Stimulated activated CD4-positive, alpha-beta T cell treated with anti-CD3 and anti-CD28 coated beads, Interleukin-4, amount 100 ng/mL, for 24 hours (primary cell): ENCODE measurements around the gene MATK.

Experiments
- DNase-seq: peaks from one replicate; pipeline ENCODE4 v3.0.0-alpha.2; 2020

Gene MATK

DNA sequence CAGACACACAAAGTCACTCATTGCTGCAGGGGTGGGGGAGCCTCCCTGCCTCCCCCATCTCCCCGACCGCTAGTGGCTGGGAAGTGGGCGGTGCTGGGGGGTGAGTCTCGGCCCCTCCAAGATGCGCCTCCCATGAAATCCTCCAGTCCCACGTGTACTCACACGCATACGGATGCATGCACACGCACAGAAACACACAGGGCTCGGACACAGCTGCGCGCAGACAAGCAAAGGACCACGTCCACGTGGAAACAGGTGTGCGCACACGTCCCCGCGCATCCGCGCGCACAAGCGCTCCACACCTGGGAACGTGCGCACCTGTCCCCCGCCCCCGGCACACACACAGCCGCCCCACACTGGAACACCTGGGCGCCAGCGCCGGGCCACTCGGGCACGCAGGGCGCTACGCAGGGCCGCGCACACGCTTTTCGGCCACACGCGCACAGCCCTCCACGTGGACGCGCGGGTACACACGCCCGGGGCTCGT lies 687 bp downstream of the MATK start:
- peak; percentile 31 for DNase-seq

DNA sequence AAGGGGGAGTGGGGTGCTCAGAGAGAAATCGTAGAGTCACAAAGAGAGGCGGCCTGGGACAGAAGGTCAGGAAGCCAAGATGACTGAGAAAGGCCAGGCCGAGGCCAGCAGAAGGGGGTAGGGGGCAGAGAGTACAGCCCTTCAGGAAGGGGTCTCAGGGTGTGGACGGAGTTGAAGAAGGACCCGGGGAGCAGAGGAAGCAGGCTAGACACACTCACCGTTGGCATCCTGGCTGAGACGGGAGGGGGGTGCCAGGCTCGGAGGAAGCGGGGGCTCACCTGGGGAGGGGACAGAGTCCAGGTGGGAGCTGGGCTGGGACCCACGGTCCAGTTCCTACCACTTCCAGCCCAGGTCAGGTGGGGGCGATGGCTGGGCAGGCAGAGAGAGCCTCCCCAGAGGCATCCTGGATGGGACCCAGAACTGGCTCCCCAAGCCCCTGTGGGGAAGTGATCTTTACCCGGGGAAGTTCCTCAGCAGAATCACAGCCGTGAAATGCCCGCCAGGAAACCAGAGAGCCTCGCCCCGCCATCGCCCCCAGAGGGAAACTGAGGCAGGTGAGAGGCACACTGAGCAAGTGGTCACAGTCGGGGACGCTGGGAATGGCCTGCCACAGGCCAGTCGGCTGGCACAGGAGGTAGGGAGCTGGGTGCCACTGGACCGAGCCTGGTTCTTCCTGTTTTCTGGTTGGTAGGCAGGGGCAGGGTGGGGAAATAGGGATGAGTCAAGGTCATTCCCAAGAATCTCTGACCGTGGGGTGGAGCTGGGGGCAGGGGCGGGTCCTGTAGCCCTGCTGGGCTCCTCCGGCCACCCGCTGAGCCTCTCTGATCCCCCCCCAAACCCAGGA lies 1.4 kb downstream of the MATK start:
- no peak for DNase-seq

DNA sequence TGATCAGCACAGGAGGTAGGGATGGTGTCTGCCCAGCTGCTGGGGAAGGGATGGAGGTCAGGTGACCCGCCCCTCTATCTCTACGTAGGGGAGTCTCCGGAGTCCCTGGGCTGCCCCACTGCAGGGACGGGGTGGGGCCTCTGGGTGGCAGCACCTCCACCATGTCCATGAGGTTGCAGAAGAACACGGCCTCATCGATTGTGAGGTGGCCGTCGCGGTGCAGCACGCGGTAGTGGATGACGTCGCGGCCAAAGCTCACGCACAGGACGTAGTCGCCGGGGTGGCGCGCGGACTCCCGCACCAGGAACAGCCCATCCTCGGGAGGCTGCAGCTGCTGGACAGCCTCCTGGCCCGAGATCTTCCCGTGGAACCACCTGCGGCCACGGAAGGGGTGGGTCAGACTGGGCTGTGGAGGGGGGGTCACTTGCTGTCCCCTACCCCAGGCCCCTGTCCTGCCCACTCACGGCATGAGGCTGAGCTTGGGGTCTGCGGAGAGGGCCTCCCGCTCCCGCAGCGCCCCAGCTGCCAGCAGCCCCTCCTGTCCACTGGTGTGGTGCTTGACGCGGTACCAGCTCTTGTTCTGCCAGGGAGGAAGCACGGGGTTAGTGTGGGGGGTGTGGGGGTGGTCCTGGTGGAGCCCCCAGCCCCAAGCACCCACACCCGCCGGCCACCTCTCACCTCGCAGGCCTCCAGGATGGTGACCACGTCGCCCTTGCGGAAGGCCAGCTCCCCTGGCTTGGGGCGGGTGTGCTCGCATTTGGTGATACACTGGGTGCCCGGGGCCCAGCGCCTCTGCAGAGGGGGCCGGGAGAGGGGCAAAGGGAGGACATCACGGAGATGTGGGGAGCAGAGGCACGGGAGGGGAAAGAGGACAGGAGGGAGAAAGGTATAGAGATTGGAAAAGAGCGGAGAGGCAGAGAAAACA lies 2.3 kb downstream of the MATK start:
- peak; percentile 44 for DNase-seq

DNA sequence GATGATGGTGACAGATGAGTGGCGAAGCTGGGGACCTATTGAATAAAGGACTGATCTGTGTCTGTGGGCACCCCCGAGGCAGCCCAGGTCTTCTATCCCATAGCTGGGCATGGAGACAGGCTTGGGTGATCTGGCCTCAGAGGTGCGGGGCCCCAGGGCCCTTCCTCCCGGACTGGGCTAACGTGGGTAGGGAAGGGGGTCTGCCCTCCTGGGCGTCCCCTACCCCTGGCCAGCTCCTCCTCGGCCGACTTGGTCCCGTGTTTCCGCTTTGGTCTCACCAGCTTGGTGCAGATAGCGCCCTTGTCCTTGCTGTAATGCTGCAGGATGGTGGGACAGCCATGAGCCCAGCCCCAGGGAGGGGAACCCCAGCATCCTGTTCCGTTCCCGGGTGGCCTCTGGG lies 3.3 kb downstream of the MATK start:
- no peak for DNase-seq

DNA sequence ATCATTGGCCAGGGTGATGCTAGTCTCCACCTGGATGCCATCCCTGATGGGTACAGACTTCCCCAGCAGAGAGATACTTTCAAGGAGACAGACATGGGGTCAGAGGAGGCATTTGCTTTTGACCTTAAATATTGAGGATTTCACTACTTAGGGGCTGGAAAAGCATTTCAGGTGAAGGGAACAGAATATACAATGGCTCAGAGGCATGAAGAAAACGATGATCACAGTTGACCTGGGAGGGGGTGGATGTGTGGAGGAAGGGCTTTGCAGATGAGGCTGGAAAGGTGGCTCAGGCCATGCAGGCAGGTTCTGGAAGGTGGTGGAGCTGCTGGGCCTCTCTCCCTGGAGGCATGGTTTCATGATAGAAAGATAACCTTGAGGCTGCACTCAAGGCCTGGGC lies 3.9 kb downstream of the MATK start:
- no peak for DNase-seq

DNA sequence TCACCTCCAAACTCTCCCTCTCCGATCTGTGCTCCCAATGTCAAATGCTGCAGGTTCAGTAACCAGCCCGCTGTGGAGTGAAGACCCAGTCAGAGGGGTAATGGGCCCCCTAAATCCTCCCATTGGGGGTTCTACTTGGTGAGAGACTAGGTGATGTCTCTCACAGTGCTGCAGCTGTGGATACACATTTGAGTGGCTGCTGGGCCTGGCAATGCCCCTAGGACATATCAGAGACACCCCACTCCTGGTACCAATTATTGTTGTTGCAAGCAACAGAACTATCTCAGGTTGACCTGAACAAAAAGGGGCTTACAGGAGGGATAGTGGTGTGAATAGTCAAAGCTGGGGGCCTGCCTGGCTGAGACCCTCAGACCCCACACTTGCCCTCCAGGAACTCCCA lies 4.6 kb downstream of the MATK start:
- DNase-seq: no peak

DNA sequence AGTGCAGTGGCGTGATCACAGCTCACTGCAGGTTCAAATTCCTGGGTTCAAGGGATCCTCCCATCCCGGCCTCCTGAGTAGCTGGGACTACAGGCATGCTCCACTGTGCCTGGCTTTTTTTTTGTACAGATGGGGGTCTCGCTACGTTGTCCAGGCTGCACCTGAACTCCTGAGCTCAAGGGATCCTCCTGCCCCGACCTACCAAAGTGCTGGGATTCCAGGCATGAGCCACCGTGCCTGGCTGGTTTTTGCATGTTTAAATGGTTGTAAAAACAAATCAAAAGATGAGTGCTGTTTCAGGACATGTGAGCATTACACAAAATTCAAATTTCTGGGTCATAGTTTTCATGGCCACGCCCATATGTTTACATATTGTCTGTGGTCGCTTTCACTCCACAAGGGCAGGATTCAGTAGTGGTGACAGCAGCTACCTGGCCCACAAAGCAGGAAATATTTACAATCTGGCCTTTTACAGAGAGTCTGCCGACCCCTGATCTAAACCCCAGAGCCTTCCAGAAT lies 5.3 kb downstream of the MATK start:
- DNase-seq: no peak

DNA sequence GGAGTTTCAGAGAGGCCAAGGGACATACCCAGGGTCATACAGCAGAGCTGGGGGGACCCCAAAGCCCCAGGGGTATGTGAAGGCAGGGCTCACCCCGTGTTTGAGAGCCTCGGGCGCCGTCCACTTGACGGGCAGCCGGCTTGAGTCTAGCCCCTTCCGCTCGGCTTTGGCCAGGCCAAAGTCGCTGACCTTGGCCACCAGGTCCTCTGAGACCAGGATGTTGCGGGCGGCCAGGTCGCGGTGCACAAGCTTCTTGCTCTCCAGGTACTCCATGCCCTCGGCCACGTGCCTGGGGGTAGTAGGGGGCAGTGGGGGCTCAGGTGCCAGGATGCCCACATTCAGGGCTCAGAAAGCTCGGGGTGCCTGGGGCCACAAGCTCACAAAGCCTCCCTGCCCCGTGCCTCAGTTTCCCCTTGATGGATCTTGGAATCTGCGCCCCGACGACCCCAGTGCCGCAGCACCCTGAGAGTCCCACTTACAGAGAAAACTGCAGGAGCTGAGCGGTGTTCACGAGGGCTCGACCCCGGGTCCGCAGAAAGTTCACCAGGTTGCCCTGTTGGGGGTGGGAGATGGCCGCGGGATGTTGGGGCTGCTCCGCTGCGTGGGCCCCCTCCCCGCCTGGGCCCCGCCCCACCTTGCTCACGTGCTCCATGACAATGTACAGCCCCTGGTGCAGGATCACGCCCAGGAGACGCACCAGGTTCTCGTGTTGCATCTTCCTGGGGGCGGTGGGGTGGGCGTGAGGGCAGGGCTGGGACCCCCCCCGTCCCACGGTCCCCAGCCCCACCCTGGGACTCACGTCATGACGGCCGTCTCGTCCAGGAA lies 7.1 kb downstream of the MATK start:
- no peak for DNase-seq

DNA sequence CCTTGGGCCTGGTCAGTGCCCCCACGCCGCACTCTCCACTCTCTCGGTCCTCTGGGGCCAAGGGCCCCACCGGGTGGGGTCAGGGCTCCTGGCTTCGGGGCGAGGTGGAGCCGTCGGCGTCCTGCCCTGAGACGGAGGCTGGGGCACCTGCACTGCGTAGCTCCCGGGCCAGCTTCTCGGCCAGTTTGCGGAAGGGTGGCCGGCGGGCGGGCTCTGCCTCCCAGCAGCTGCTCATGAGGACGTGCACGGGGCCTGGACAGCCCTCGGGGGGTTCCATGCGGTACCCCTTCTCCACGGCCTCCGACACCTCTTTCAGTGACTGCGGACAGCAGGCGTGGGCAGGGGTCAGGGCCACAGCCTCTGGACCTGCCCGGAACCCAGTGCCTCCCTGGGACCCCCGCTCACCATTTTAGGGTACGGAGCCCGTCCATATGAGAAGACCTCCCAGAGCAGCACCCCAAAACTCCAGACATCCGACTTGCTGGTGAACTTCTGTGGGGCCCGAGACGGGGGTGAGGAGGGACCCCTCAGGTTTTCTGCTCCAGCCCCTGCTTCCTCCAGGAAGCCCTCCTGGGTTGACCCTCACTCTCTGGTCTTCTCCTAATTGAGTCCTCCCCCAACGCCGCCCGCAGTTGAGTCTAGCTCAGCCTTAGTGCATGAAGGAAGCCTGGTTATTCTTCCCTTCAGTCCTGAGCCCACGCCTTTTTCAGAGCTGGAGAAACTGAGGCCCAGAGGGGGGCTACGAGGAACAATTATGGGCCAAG lies 7.9 kb downstream of the MATK start:
- no peak for DNase-seq

DNA sequence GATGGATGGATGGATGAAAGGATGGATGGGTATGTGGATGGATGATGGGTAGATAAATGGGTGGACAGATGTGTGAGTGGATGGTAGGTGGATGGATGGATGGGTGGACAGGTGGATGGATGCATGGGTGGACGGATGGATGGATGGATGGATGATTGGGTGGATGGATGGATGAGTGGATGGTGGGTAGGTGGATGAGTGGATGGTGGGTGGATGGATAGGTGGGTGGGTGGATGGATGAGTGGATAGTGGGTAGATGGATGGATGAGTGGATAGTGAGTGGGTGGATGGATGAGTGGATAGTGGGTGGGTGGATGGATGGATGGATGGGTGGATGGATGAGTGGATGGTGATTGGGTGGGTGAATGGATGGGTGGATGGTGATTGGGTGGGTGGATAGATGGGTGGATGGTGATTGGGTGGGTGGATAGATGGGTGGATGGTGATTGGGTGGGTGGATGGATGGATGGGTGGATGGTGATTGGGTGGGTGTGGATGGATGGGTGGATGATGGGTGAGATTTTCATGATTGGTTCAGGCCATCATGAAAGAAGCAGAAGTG lies 9.6 kb downstream of the MATK start:
- DNase-seq: no peak

DNA sequence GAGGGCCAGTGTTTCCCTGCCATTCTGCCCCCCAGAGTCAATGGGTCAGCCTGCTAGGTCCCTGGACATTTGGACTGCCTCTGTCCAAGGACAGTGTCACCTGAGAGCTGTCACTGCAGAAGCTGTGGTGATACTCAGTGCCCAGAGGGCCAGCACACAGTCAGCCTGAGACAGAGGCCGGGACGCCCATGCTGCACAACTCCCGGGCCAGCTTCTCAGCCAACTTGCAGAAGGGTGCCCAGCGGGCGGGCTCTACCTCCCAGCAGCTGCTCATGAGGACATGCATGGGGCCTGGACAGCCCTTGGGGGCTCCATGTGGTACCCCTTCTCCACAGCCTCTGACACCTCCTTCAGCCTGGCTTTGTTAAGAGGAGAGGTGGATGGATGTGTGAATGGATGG lies 10.3 kb downstream of the MATK start:
- DNase-seq: no peak

DNA sequence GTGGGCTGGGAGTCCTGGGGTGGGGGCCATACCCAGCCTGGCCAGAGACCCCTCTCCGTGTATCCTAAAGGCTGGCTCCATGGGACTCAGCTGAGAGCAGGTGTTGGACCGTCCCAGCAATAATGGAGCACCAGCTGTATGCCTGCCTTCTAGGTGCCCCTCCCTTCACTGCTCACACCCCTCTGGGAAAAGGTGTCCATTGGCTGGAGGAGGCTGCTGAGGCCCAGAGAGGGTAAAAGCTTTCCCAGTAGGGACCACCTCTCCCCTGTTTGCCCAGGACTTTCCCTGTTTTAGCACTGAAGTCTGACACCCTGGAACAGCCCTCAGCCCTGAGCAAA lies 10.8 kb downstream of the MATK start:
- DNase-seq: no peak

DNA sequence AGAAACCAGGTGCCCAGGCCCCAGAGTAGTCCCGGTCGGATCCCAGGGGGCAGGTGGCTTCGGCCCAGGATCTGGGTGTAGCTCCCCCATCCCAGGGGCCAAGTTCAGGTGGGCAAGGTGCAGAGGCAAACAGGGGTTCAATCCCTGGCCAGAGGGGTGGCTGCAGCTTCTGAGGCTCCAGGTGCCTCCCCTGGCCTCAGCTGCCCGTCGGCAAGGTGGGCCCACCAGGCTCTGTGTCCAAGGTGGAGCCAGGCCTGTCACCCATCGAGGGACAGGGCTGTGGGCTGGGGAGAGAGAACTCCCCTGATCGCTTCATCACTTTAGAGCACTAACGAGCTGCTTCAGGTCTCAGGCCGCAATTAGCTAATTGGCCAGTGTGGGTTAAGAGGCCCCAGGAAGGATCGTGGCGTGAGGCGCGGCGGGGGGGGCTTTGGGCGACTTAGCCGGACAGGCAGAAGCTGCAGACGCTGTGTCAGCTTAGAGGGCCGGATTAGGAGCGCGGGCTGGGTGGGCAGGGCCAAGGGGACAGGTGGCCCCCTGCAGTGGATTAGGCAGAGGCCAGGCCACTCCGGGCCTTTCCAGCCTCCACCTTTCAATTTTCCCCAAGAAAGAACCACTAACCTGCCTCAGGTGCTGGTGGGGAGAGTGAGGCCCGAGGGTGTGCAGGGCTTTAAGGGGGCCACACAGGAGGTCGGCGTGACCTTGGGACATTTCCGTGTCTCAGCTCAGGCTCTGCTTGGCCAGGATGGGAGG lies 11.4 kb downstream of the MATK start:
- DNase-seq: no peak

DNA sequence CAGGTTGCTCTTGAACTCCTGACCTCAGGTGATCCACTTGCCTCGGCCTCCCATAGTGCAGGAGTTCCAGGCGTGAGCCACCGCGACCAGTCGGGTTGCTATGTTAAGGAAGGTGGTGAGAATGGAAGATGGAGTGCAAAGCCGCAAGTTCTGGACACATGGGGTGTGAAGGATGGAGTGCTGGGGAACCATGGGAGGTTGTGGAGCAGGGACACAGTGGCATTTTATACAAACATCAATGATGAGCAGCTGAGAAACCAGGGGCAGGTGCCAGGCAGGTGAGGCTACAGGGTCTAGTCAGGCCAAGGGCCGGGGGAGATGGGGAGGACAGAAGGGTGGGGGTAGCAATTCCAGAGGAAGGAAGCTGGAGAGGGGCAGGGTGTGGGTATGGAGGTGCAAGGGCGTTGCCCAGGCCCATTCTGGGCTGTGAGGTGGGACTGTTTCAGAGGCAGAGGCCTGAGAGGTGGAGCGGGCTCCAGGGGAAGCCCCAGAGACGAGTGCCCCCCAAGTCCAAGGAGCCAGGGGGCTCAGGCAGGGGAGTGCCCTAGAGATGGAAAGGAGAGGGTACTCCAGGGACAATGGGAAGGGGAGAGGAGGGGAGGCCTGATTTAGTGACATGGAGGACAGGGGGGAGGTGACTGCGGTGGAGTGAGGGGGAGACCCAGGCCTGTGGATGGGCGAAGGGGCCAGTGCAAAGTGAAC lies 12.2 kb downstream of the MATK start:
- DNase-seq: no peak

DNA sequence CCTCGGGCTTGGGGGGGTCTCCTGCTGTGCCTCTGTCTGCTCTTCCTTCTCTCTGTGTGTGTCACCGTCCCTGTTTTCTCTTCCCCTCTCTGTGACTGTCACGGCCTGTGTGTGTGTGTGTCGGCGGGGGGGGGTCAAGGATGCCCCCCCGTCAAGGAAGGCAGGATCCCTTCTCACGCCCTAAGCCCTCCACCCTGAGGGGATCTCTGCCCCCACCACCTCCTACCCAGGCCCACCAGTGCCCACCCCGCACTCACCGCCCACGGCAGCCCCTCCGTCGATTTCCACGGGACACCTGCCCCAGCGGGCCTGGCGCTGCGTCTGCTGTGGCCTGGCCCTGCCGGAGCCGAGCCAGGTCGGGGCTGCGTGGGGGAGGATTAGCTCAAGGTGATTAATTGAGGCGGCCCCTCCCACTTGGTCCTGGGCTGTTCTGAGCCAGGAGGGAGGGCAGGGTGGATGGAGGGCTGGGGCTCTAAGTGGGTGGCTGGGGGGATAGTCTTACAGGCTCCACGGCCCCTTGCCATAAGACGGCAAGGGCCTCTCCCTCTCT lies 14.2 kb downstream of the MATK start, which contains the start of gene RAX2:
Gene RAX2 (minus strand): TSS at position 323 of the 550 bp plus-strand sequence. CDS start 486 bp downstream, outside the sequence.
- DNase-seq: no peak

DNA sequence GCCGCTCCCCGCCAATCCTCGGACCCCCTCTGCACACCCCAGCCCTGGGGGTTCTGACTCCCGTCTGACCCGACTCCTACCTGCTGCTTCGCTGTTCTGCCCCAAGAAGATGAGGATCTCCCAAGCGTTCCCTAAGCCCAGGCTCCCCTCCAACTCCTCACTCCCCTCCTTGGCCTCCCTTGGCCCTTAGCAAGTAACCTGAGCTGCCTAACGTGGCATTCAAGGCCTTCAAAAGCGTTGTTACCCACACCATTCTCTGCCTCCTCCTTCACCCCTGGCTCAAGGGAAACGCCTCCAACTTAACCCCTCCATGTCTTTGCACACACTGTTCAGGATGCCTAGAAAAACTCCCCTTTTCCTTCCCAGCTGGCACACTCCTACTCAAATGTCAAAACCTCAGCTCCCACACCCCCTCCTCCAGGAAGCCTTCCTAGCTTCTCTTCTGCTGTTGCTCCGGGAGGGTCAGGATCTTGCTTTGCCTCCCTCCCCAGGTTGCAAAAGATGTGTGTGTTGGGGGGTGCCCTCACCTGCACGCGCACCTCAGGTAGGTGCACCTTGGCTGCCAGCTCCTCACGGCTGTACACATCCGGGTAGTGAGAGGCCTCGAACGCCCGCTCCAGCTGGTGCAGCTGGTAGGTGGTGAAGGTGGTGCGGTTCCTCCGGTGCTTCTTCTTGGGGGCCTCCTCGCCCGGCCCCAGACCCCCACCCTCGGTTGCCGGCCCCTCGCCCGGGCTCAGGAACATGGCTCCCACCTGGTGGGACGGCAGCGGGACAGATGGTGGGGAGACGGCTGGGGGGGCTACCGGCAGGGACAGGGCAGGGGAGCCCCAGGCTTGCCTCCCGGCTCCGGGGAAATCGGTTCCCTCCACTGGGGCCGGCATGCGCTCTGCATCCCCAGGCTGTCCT lies 14.9 kb downstream of the MATK start:
- no peak for DNase-seq

DNA sequence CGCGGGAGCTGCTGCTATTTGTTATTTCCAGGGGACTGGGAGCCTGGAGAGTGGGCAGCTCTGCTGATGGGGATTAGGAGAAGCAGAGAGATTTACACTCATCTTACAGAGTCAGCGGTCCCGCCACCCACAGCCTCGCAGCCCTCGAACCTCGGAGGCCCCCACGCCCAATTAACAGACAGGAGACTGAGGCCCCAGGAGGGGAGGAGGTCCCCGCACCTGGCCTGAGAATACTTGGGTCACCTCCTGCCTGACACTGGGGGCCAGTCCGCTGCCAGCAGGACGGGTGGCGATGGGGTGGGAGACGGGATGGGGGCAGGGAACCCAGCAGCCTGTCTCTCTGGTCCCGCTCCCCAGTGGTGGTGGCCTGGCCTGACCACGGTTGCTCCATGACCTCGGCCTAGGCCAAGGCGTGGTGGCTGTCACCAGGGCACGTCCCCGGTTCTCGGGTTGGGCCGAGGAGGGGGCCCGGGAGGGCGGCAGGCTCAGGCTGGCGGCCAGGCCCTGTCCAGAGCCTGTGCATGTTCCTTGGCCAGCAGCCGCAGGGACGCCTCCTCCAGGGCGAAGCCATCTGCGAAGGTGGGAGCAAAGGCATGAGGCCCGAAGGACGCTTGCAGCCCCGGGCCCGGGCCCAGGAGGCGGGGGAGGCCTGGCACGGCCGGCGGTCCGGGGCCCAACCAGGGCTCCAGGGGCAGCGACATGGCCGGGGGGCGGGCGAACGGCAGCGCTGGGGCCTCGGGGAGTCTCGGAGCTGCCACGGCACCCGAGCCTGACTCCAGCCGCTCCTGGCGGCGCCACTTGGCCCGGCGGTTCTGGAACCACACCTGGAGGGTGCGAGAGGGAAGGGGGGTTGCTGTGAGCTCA lies 15.8 kb downstream of the MATK start:
- DNase-seq: no peak

DNA sequence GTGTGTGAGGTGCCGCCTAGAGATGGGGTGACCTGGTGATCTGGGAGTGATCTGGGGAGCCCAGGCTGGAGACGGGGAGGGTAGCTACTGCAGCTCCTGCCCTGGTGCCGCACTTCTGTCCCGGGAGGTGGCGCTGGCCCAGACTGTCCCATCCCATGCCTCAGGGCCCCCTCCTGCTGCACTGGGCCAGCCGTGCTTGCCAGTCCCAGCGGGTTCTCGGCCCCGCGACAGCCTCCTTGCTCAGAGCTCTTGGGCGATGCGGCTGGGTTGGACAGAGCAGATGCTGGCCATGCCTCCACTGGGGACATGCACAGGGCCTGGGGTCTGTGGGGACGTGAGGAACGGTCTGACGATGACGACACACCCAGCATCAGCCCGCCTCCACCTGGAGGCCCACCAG lies 16.7 kb downstream of the MATK start:
- no peak for DNase-seq
